Sigmoid colon (tissue), 7 donors: ENCODE data around the gene RAB27B. TPM values are rescaled to one million over a fixed set of nuclear protein-coding genes. Genes with fewer than 3 reads are reported as not detected.

Experiments used
- DNase-seq: peaks from one replicate; pipeline ENCODE4 v3.0.0-alpha.2; 2019
- H3K27ac ChIP-seq, 4 donors: fragments of 200-600 bp; sonication (generic); one replicate each; pipeline ENCODE4 v1.5.1; 2016 to 2019; ENCODE audit warnings: mild to moderate bottlenecking in 1 of 4
- H3K27me3 ChIP-seq, 3 donors: fragments of 200-600 bp; sonication (generic); one replicate each; pipeline ENCODE4 v1.5.1; 2019; ENCODE audit warnings: mild to moderate bottlenecking in 1 of 3
- H3K36me3 ChIP-seq, 4 donors: fragments of 200-600 bp; sonication (generic); one replicate each; pipeline ENCODE4 v1.5.1; 2016 to 2019
- H3K4me1 ChIP-seq, 4 donors: fragments of 200-600 bp; sonication (generic); one replicate each; pipeline ENCODE4 v1.5.1; 2017 to 2019
- H3K4me3 ChIP-seq, 4 donors: fragments of 200-600 bp; sonication (generic); one replicate each; pipeline ENCODE4 v1.5.1; 2017 to 2019; ENCODE audit warnings: mild to moderate bottlenecking in 2 of 4, moderate library complexity in 1 of 4
- H3K9me3 ChIP-seq, 4 donors: fragments of 200-600 bp in 3 of 4; sonication (generic) in 3 of 4; one replicate each; pipeline versions ENCODE4 v1.5.1 to v1.6.1; 2013 to 2019
- EP300 ChIP-seq, 4 donors: sonication (generic); formaldehyde crosslinking; IDR thresholded peaks; one replicate each; pipeline ENCODE4 v1.6.1; 2017; ENCODE audit warnings: antibody characterized with exemption in 4 of 4
- POLR2A ChIP-seq, 2 donors: fragments of 450-650 bp; IDR thresholded peaks; one replicate each; pipeline ENCODE4 v1.6.1; 2016; ENCODE audit warnings: antibody characterized with exemption in 2 of 2, mild to moderate bottlenecking in 2 of 2, moderate library complexity in 2 of 2
- POLR2AphosphoS5 ChIP-seq, 4 donors: sonication (generic); formaldehyde crosslinking; IDR thresholded peaks; one replicate each; pipeline ENCODE4 v1.6.1; 2017; ENCODE audit warnings: antibody characterized with exemption in 4 of 4
- WGBS, 2 donors: extraction: QIAGEN DNeasy Blood & Tissue Kit; methylation state at CpG; one replicate each; pipeline ENCODE4 v1.1.7; 2013; 5-methylcytosine and 5-hydroxymethylcytosine counted together
- intact Hi-C: fragments of 100-400 bp; cut with DNase I; formaldehyde crosslinking; loops from one replicate; pipeline ENCODE4 v1.15.1; 2023
- polyA plus RNA-seq, 3 donors: library from polyadenylated mRNA; stranded (reverse); fragments of 200-250 nt; gene quantifications; one replicate each; pipeline ENCODE4 v1.2.3, GENCODE V29; 2013
- total RNA-seq, 4 donors: library from RNA; depleted of rRNA; stranded (reverse); fragments of >200 nt; gene quantifications; one replicate each; pipeline ENCODE4 v1.1.0, GENCODE V29; 2016
- TF ChIP-seq, protein P1 (sequence below), 4 experiments: fragments of 450-650 bp in 3 of 4; fragments of 200-600 bp in 1 of 4; IDR thresholded peaks; one replicate each; pipeline ENCODE4 v1.5.1; 2016 to 2019; ENCODE audit warnings: antibody characterized with exemption in 4 of 4, mild to moderate bottlenecking in 3 of 4, moderate library complexity in 2 of 4
- donor health status: healthy with polysubstance abuse.
- donor health status: Bipolar disorder and iron deficiency.
- donor health status: healthy.

RAB27B gene
- total and polyA plus RNA-seq, 7 donors = 0.27 to 6.0 (median 1.4) TPM

DNA sequence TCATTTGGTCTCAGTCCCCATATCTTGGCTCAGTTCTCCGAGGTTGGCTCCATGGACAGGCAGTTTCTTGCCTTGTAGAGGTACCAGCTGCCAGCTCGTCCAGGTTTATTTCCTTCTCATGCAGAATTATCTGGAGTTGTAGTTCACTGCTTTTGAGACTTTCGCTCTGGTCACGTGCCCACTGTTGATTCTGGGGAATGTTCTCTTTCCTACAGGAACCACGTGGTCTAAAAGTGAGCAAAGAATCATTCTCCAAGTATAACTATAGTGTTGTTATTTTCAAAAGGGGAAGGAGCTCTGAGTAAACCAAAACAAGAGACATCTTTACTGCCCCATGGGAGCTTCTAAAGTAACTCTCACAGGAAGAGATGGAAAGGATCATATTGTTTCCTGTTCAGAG, 41.2 kb upstream of the RAB27B start:
- DNase-seq = no peak
- H3K27ac ChIP-seq = no peak overlapping the region
- intact Hi-C loops = no loop called here
- H3K4me3 ChIP-seq = no peak overlapping the region
- H3K4me1 ChIP-seq = no peaks in the 10 kb centered on the region
- H3K36me3 ChIP-seq = no peaks in the 10 kb centered on the region
- TF ChIP-seq, protein P1, sequence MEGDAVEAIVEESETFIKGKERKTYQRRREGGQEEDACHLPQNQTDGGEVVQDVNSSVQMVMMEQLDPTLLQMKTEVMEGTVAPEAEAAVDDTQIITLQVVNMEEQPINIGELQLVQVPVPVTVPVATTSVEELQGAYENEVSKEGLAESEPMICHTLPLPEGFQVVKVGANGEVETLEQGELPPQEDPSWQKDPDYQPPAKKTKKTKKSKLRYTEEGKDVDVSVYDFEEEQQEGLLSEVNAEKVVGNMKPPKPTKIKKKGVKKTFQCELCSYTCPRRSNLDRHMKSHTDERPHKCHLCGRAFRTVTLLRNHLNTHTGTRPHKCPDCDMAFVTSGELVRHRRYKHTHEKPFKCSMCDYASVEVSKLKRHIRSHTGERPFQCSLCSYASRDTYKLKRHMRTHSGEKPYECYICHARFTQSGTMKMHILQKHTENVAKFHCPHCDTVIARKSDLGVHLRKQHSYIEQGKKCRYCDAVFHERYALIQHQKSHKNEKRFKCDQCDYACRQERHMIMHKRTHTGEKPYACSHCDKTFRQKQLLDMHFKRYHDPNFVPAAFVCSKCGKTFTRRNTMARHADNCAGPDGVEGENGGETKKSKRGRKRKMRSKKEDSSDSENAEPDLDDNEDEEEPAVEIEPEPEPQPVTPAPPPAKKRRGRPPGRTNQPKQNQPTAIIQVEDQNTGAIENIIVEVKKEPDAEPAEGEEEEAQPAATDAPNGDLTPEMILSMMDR (IDR thresholded peaks at IDR 0.05) = no peak
- TF ChIP-seq POLR2AphosphoS5 (IDR thresholded peaks at IDR 0.05) (no peak), EP300 (IDR thresholded peaks at IDR 0.05) (no peak), POLR2A (IDR thresholded peaks at IDR 0.05) (no peak)
- H3K27me3 ChIP-seq = no peaks in the 10 kb centered on the region
- no peaks in the 10 kb centered on the region for H3K9me3 ChIP-seq
- WGBS, 2 donors = 47 to 57% methylated on average over 5 of the region's 5 CpGs

DNA sequence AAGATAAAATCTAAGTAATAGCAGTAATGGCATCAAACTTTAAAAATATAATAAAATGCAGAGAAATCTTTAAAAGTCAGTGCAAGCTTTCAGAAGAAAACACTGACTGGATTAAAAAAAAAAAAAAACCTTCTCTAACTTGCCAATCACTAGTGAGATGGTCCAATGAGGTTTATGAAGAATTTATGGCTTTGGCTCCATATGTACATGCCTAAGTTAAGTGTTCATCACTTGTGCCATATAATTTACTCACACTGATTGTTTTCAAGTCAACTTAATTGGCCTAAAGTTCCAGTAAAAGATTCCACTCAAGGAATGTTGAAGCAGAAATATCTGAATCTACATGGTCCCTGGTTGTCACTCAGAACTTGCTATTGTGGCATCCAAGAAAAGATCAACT, 40.7 kb upstream of the RAB27B start:
- Histone ChIP-seq H3K27ac (no peak overlapping the region), H3K36me3 (no peaks in the 10 kb centered on the region)
- intact Hi-C loops = no loop called here

DNA sequence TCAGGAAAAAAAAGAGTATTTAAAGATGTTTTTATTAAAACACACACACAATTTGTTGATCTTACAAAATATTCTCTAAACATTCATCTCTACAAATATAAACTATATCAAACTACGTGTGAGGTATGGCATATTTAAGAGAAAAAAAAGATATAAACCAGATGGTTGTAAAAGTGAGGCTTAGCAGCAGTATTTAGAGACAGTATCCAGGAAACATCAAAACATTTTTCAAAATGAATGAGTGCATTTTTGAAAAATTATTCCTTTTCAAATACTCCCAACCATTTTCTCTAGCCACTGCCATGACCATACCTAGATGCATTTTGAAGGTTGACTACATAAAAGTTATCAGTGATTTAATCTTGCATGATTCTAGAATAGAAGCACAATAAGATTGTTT, 38.2 kb upstream of the RAB27B start:
- H3K36me3 ChIP-seq = no peaks in the 10 kb centered on the region
- WGBS, 2 donors = 55 to 61% methylated on average over 1 of the region's 1 CpG
- H3K27me3 ChIP-seq = no peaks in the 10 kb centered on the region
- H3K4me3 ChIP-seq = no peak overlapping the region
- no peaks in the 10 kb centered on the region for H3K9me3 ChIP-seq
- H3K27ac ChIP-seq = no peak overlapping the region
- TF ChIP-seq, protein P1 (IDR thresholded peaks at IDR 0.05) = no peak
- TF ChIP-seq POLR2AphosphoS5 (IDR thresholded peaks at IDR 0.05) = peak in 2 of 4 donors; percentile 45 to 57
- intact Hi-C loops = no loop called here
- no peak for DNase-seq
- no peaks in the 10 kb centered on the region for H3K4me1 ChIP-seq

More for the DNA sequence above, 40.7 kb upstream of the RAB27B start:
- H3K4me3 ChIP-seq = no peak overlapping the region
- H3K9me3 ChIP-seq = no peaks in the 10 kb centered on the region
- no peak for DNase-seq
- TF ChIP-seq POLR2A (IDR thresholded peaks at IDR 0.05) (no peak), POLR2AphosphoS5 (IDR thresholded peaks at IDR 0.05) (no peak), EP300 (IDR thresholded peaks at IDR 0.05) (no peak)
- TF ChIP-seq, protein P1 (IDR thresholded peaks at IDR 0.05) = no peak
- H3K4me1 ChIP-seq = no peaks in the 10 kb centered on the region
- H3K27me3 ChIP-seq = no peaks in the 10 kb centered on the region

DNA sequence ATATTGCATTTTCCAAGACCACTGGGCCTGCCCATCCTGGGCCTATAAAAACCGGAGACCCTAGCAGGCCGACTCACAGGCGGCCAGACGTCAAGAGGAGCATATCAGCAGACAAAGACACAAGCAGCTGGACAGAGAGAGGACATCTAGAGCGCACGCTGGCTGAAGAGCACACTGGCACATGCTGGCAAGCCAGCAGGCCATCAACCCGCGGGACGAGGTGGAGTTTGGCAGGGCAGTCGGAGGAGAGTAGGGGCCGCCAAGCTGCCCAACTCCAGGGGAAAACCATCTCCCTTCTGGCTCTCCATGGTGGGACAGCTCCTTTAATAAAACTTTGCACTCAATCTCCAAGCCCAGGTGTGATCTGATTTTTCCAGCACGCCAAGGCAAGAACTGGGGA, 36.6 kb upstream of the RAB27B start:
- 96% methylated on average over 12 of the region's 12 CpGs for WGBS, 2 donors
- Histone ChIP-seq H3K4me1 (no peaks in the 10 kb centered on the region), H3K36me3 (no peaks in the 10 kb centered on the region), H3K27me3 (no peaks in the 10 kb centered on the region), H3K4me3 (no peak overlapping the region), H3K27ac (no peak overlapping the region), H3K9me3 (no peaks in the 10 kb centered on the region)
- DNase-seq = no peak
- intact Hi-C loops = no loop called here
- TF ChIP-seq POLR2A (IDR thresholded peaks at IDR 0.05) (no peak), EP300 (IDR thresholded peaks at IDR 0.05) (no peak), POLR2AphosphoS5 (IDR thresholded peaks at IDR 0.05) (no peak)
- TF ChIP-seq, protein P1 (IDR thresholded peaks at IDR 0.05) = no peak

DNA sequence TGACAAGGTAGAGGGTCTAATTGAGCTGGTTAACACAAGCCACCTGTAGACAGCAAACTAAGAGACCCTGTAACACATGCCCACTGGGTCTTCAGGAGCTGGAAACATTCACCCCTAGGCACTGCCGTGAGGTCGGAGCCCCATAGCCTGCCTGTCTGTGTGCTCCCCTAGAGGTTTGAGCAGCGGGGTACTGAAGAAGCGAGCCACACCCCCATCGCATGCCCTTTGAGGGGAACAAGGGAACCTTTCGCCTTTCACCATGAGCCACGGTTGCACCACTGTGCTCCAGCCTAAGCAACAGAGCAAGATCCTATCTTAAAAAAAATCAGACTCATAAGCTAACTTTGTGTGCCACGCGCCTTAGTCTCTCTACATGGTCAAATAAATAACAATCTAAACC, 36.2 kb upstream of the RAB27B start:
- H3K4me1 ChIP-seq = no peaks in the 10 kb centered on the region
- 96 to 97% methylated on average over 9 of the region's 9 CpGs for WGBS, 2 donors
- TF ChIP-seq EP300 (IDR thresholded peaks at IDR 0.05) = no peak
- TF ChIP-seq POLR2A (IDR thresholded peaks at IDR 0.05) = no peak
- TF ChIP-seq POLR2AphosphoS5 (IDR thresholded peaks at IDR 0.05) = no peak
- TF ChIP-seq, protein P1 (IDR thresholded peaks at IDR 0.05) = no peak
- H3K4me3 ChIP-seq = no peak overlapping the region
- H3K27ac ChIP-seq = no peak overlapping the region
- H3K9me3 ChIP-seq = no peaks in the 10 kb centered on the region
- no peak for DNase-seq
- no peaks in the 10 kb centered on the region for H3K27me3 ChIP-seq
- H3K36me3 ChIP-seq = no peaks in the 10 kb centered on the region
- intact Hi-C loops = no loop called here
